Activated T-helper 1 cell treated with anti-CD3 and anti-CD28 coated beads, Interleukin-12 subunit alpha, Interleukin-12 subunit beta, Interleukin-2, Interleukin-4 antibody, amounts not matched to agents 30 ng/mL and 10 ng/mL and 1 ng/mL, durations not matched to agents 14 hours and 24 hours and 36 hours (primary cell): ENCODE data around the gene WDFY1. TPM values are rescaled to one million over a fixed set of nuclear protein-coding genes. Genes with fewer than 3 reads are reported as not detected.

Experiments
- total RNA-seq: library from RNA; stranded (reverse); gene quantifications from 2 replicates; pipeline ENCODE4 v1.2.3, GENCODE V29; 2022

The WDFY1 gene
- total RNA-seq, 1 donor from 2014 or later, result 21.8 TPM

Other genes starting within 250 kb of the WDFY1 start
- 11.9 and 14.4 TPM in 2 replicates for gene AP1S3, start 107.8 kb downstream of the WDFY1 start, total RNA-seq
- 32.7 and 35.0 TPM in 2 replicates for gene MRPL44, start 12.1 kb upstream of the WDFY1 start, total RNA-seq
- 28.8 and 29.7 TPM in 2 replicates for gene SERPINE2, start 94.0 kb upstream of the WDFY1 start, total RNA-seq